HG03039 (cell line): ENCODE data around the gene PLCB1.

ENCODE experiments used
- ATAC-seq: cut with Tn5 transposase; IDR thresholded peaks from one replicate; pipeline ENCODE4 v1.9.1; 2021; ENCODE audit warnings: mild to moderate bottlenecking, moderate library complexity; ENCODE audit not compliant: unreplicated experiment

Gene PLCB1

DNA sequence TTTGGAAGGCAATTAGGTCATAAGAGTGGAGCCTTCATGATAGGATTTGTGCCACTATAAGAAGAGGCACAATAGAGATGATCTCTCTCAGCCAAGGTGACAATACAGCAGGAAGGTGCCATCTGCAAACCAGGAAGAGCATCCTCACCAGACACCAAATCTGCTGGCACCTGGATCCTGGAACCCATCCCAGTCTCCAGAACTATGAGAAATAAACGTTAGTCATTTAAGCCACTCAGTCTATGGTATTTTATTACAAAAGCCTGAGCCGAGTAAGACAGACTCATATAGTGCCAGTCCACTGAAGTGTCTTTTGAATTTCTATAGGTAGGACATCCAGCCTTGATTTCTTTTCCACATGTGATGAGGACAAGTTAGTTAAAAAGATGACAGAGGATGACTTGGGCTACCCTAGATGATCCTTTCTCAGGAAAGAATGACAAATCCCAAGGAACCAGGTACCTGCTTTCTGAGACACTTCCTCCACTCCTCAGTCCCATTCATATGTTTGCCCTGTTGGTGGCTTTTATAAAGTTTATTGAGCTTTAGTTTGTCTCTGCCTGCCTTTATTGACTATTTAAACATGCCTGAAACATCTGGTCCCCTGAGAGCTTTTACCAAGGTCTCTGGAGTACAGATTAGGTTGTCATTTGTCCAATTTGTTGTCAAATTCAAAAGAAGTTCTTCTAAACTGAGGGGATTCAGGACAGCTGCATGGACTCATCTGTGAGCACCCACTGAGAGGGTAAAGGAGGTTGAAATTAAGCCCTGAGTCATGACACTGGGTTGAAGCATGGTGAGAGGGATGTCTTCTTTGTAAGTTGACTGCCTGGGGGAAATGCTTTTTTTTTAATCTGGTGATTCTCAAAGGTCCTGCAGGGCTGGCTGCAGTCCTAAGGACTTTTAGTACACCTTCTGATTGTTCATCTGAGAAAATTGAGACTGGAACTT is 771.9 kb downstream of the PLCB1 start:
- no peak for ATAC-seq

DNA sequence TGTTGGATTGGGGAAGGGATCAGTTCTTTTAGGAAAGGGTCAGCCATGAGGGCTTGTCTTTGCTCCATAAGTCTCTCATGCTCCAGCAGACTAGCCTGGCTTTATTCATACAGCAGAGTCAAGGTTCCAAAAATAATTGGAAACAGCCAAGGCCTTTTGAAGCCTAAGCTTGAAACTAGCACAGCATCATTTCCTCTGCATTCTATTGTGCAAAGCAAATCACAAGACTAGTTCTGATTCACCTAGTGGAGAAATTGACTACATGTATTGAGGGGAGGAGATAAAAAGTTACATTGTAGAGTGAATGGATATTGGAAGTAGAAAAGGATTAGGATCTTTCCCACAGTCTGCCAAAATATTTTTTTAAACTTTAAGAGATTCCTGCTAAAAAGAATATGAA is 777.5 kb downstream of the PLCB1 start:
- no peak for ATAC-seq

DNA sequence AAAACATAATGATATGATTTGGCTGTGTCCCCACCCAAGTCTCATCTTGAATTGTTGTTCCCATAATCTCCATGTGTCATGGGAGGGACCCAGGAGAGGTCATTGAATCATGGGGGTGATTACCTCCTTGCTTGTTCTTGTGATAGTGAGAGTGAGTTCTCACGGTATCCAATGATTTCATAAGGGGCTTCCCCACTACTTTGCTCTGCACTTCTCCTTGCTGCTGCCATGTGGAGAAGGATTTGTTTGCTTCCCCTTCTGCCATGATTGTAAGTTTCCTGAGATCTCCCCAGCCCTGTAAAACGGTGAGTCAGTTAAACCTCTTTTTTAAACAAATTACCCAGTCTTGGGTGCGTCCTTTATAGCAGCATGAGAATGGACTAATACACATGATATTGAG is 780.0 kb downstream of the PLCB1 start:
- ATAC-seq = no peak

DNA sequence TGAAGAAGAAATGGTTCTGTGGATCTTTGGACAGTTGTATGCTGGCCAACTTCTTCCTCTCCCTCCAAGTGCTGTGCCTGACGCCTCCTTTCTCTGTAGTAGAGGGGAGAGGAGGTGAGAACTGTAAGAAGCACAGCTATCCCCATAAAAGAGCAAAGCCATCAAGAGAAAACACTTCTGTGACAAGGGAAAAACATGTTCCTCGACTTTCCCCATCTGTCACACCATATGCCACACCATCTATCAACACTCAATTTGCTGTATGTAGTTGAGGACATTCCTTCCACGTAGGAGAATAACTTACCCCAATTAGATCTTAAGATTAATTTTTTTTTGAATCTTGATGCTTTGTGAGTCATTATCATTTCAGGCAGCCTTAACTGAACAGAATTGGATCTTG is 780.7 kb downstream of the PLCB1 start:
- ATAC-seq = no peak

DNA sequence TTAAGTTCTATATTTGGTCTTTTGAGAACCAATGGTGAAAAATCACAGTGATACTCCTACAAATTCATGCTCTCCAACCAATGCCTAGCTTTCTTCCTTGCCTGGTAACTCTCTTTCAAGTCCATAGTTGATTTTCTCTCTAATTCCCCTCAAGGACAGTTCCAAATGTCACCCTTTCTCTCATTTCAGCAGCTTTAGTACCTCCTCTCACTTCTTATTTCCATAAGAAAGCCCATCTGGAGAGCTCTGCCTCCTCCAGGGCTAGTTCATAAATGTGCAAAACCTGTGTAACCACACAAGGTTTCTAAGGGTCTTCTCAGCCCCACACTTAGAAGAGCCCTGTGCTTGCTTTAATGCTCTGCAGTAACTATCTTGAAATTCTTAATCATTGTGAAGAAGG is 781.4 kb downstream of the PLCB1 start:
- no peak for ATAC-seq

DNA sequence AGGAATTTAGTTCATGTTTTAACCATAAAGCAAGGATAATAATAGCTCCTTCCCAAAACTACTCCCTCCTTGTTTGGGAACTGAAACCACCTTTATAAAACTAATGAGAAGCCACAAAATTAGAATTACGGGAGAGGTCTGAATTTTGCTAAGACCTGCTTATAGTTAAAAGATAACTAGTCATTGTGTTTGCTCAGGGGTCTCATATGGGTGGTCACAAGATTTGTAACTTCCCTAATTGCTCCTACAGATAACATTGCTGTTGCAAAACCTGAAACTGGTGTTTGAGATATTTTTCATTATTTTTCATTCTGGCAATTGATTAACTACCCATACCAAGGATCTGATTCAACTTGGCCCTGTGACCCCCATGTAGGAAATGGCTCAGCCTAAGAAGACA is 782.4 kb downstream of the PLCB1 start:
- ATAC-seq = no peak

DNA sequence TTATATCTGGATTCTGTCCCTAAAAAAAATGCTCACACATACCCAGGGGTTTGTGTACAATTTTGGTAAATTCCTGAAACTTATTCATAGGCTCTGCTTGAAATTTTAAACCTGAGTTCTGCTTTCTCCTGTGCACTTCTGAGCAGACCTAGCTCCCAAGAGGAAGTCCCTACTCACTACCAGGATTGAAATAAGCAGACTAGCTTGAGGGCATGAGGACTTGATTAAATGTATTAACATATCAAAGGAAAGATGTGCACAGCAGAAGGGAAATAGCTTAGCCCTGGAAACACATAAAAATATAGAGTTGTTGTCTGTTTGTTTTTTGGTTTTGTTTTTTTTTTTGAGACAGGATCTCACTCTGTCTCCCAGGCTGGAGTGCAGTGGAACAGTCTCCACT is 785.0 kb downstream of the PLCB1 start:
- no peak for ATAC-seq

DNA sequence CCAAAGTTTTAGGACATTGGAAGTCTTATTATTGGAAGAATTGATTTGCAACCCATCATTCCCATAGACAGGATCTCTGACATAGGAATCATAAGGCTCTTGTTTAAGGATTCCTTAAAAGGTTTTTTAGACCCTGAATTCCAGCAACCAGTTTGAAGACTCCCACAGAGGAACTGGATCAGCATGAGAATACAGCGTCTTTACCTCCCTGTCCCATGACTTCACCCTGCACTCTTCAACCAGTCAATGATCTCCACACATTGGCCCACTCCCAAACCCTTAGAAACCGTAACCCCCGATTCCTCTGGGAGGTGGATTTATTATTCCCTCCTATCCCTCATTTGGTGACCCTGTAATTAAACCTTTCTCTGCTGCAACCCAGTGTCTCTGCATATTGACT is 786.1 kb downstream of the PLCB1 start:
- ATAC-seq = no peak

DNA sequence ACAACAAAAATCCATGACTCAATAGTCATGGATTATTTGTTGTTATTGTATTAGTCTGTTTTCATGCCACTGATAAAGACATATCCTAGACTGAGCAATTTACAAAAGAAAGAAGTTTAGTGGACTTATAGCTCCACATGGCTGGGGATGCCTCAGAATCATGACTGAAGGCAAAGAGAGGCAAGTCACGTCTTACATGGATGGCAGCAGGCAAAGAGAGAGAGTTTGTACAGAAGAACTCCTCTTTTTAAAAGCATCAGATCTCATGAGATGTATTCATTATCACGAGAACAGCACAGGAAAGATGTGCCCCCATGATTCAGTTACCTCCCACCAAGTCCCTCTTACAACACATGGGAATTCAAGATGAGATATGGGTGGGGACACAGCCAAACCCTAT is 792.5 kb downstream of the PLCB1 start:
- ATAC-seq = no peak

DNA sequence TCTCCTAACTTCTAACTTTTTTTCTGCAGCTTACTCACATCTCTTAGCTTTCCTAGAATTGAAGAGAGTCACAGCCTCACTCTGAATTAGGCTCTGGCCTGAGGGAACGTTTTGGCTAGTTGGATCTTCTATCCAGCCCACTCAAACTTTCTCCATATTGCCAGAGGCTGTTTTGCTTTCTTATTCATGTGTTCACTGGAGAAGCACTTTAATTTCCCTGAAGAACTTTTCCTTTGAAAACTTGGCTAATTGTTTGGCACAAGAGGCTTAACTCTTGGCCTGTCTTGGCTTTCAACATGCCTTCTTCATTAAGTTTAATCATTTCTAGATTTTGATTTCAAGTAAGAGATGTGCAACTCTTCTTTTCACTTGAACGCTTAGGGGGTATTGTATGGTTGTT is 798.7 kb downstream of the PLCB1 start:
- no peak for ATAC-seq

DNA sequence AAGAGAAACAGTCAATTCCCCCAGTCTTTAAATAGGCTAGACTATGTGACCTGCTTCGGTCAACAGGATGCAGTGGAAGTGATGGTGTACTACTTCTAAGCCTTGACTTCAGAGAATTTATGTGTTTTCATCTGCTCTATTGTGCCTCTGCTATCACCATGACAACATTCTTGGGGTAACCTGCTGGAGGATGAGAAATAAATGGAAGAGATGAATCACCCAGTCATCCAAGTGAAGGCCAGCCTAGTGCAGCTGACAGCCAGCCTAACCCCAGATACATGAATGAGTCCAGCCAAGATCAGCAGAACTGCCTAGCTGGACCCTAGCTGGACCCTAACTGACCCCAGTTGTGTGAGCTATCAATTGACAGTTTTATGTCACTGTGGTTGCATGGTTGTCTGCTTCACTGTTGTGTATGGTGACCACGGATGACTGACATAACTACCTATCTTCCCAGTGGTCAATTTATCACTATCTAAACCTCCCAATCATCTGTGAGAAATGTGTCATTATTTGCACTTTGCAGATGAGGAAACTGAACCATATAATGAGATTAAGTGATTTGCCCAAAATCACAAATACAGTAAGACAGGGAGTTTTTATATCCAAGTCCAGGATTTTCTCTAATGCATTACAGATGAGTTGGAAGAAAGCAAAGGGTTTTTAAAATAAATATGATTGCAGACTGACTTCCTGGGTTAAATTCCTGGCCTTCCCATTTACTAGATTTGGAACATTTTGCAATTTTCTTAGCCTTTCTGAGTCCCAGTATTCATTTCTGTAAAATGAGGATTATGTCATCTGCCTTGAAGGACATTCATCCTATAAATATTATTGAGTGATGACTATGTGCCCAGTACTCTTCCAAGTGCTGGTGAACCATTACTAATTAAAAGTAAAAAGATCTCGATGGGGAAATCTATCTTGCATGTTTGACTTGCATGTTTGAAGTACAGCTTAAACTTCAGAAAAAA is 800.4 kb downstream of the PLCB1 start:
- ATAC-seq = no peak

DNA sequence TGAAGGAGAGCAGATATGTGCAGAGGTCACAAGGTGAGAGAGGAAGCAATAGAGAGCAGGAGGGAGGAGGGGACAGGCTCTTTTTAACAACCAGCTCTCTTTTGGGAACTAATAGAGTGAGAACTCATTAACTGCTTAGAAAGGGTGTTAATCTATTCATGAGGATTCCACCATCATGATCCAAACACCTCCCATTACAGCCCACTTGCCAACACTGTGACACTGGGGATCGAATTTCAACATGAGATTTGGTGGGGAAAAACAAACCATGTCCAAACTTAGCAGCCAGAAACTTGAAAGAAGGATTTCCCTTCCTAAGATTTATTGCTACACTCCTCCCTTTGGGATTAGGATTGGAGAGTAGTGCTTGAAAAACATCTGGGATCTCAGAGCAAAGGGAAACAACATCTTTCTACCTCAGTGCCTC is 801.3 kb downstream of the PLCB1 start:
- ATAC-seq = no peak

DNA sequence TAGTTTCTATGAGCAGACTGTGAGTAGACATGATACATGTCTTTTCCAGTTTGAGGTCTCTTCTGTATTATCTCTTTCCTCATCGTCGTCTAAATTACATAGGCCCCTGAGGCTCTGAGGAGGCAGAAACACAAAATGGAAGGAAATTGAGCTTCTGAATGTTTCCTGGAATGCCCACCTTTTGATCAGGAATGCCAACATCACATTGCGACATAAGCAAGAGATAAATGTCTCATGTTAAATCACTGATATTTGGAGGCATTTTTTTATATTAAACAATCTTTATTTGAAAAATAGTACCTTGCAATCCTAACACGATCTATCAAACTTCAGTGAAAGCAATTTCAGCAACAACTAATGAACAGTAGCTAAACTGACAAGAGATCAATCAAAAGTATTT is 802.3 kb downstream of the PLCB1 start:
- no peak for ATAC-seq
